IMR-90 (cell line): ENCODE data around the gene OPA3. TPM values are rescaled to one million over a fixed set of nuclear protein-coding genes. Genes with fewer than 3 reads are reported as not detected.

Experiments
- ATAC-seq: fragments of 200-7000 bp; cut with Tn5 transposase; 2 replicates; pipeline ENCODE4 v1.9.1; 2020; ENCODE audit warnings: low read depth, mild to moderate bottlenecking, moderate library complexity
- BruUV-seq: library from RNA; stranded (reverse); fragments of 400-500 nt; replicated peaks from 2 replicates; lab custom pipeline; 2021; lab: Mats Ljungman, UMichigan
- CTCF ChIA-PET: fragments of 300-600 bp; formaldehyde crosslinking; extraction: SDS; loops from one replicate; lab custom pipeline; 2021; ENCODE audit warnings: antibody characterized with exemption; lab: Yijun Ruan, JAX
- POLR2A ChIA-PET: fragments of 300-600 bp; sonication (Branson Sonifier 250); formaldehyde crosslinking; loops from one replicate; lab custom pipeline; 2022; ENCODE audit warnings: antibody characterized with exemption; ENCODE audit not compliant: unreplicated experiment; lab: Charles Lee
- DNase-seq: peaks from one replicate; pipeline ENCODE4 v3.0.0; 2013
- H2AFZ ChIP-seq: replicated peaks from 2 replicates; pipeline ENCODE3; 2013; ENCODE audit warnings: low read length, mild to moderate bottlenecking; ENCODE audit not compliant: poor library complexity
- H2AK5ac ChIP-seq: 2 replicates; pipeline ENCODE4 v1.6.1; 2013; ENCODE audit warnings: low read depth, low read length, inconsistent platforms
- H2AK9ac ChIP-seq: replicated peaks from 2 replicates; pipeline ENCODE3; 2013; ENCODE audit warnings: mild to moderate bottlenecking, low read depth, low read length, moderate library complexity; ENCODE audit not compliant: poor library complexity
- H2BK120ac ChIP-seq: 2 replicates; pipeline ENCODE4 v1.6.1; 2013; ENCODE audit warnings: low read depth, low read length, inconsistent platforms
- H2BK15ac ChIP-seq: 3 replicates; pipeline ENCODE4 v1.6.1; 2013; ENCODE audit warnings: low read depth, low read length, inconsistent platforms
- H2BK20ac ChIP-seq: 2 replicates; pipeline ENCODE4 v1.6.1; 2013; ENCODE audit warnings: low read depth, mild to moderate bottlenecking, inconsistent platforms, low read length, moderate library complexity
- H2BK5ac ChIP-seq: 2 replicates; pipeline ENCODE4 v1.6.1; 2013; ENCODE audit warnings: mild to moderate bottlenecking, low read depth, low read length, inconsistent platforms; ENCODE audit not compliant: poor library complexity, severe bottlenecking
- H3K14ac ChIP-seq: replicated peaks from 2 replicates; pipeline ENCODE4 v1.6.1; 2013; ENCODE audit warnings: low read depth, low read length, inconsistent platforms
- H3K18ac ChIP-seq: 2 replicates; pipeline ENCODE4 v1.6.1; 2013; ENCODE audit warnings: low read depth, low read length, control low read depth
- H3K23ac ChIP-seq: 2 replicates; pipeline ENCODE4 v1.6.1; 2013; ENCODE audit warnings: low read depth, low read length, inconsistent platforms
- H3K27ac ChIP-seq: 2 replicates; pipeline ENCODE4 v1.5.1; 2013; ENCODE audit warnings: mild to moderate bottlenecking, control low read depth, low read length; ENCODE audit not compliant: insufficient read depth
- H3K27me3 ChIP-seq: 2 replicates; pipeline ENCODE4 v1.6.1; 2013; ENCODE audit warnings: low read length; ENCODE audit not compliant: control insufficient read depth, insufficient read depth
- H3K36me3 ChIP-seq: 2 replicates; pipeline ENCODE4 v1.6.1; 2013; ENCODE audit warnings: low read length, mixed read lengths; ENCODE audit not compliant: control insufficient read depth, insufficient read depth
- H3K4ac ChIP-seq: 2 replicates; pipeline ENCODE4 v1.6.1; 2013; ENCODE audit warnings: low read depth, low read length, inconsistent platforms
- H3K4me1 ChIP-seq: 2 replicates; pipeline ENCODE4 v1.6.1; 2013; ENCODE audit warnings: low read length, mixed read lengths; ENCODE audit not compliant: control insufficient read depth, insufficient read depth
- H3K4me2 ChIP-seq: 2 replicates; pipeline ENCODE4 v1.6.1; 2013; ENCODE audit warnings: low read depth, mild to moderate bottlenecking, control low read depth, low read length, moderate library complexity
- H3K4me3 ChIP-seq: 2 replicates; pipeline ENCODE4 v1.5.1; 2013; ENCODE audit warnings: low read depth, mild to moderate bottlenecking, control low read depth, low read length, moderate library complexity; ENCODE audit not compliant: insufficient read depth
- H3K56ac ChIP-seq: 2 replicates; pipeline ENCODE4 v1.6.1; 2013; ENCODE audit warnings: low read length, inconsistent platforms; ENCODE audit not compliant: insufficient read depth; ENCODE audit errors: extremely low read depth
- H3K79me1 ChIP-seq, 2 experiments: 2 replicates each; pipeline ENCODE4 v1.6.1; 2013; ENCODE audit warnings: low read length in 2 of 2, inconsistent platforms in 1 of 2, low read depth in 1 of 2
- H3K9ac ChIP-seq: 2 replicates; pipeline ENCODE4 v1.6.1; 2013; ENCODE audit warnings: low read depth, low read length, control low read depth
- H3K9me1 ChIP-seq: 2 replicates; pipeline ENCODE4 v1.6.1; 2013; ENCODE audit warnings: low read length, inconsistent platforms; ENCODE audit not compliant: insufficient read depth
- H3K9me3 ChIP-seq: 2 replicates; pipeline ENCODE4 v1.6.1; 2013; ENCODE audit warnings: low read length; ENCODE audit not compliant: control insufficient read depth, insufficient read depth
- H4K20me1 ChIP-seq: 2 replicates; pipeline ENCODE4 v1.6.1; 2013; ENCODE audit warnings: low read length, inconsistent platforms; ENCODE audit not compliant: insufficient read depth
- H4K5ac ChIP-seq: 2 replicates; pipeline ENCODE4 v1.6.1; 2013; ENCODE audit warnings: mild to moderate bottlenecking, low read depth, low read length, control low read depth
- H4K8ac ChIP-seq, 2 experiments: 2 replicates each; pipeline ENCODE4 v1.6.1; 2013; ENCODE audit warnings: low read depth in 2 of 2, low read length in 2 of 2, control low read depth in 1 of 2, inconsistent platforms in 1 of 2
- H4K91ac ChIP-seq: 2 replicates; pipeline ENCODE4 v1.6.1; 2013; ENCODE audit warnings: low read depth, low read length, inconsistent platforms; ENCODE audit not compliant: insufficient read depth
- BHLHE40 ChIP-seq: fragments of 150-350 bp; IDR thresholded peaks from 2 replicates; pipeline ENCODE4 v1.6.1; 2016; ENCODE audit warnings: mild to moderate bottlenecking, low read depth, low read length
- CEBPB ChIP-seq: IDR thresholded peaks from 2 replicates; pipeline ENCODE4 v1.6.1; 2012; ENCODE audit warnings: low read depth, low read length, improper control_type of control experiment
- CHD1 ChIP-seq: IDR thresholded peaks from 2 replicates; pipeline ENCODE4 v1.6.1; 2012; ENCODE audit warnings: low read depth, low read length, improper control_type of control experiment
- FOS ChIP-seq: fragments of 150-350 bp; IDR thresholded peaks from 2 replicates; pipeline ENCODE4 v1.6.1; 2016; ENCODE audit warnings: low read depth, low read length
- MAFK ChIP-seq: IDR thresholded peaks from 2 replicates; pipeline ENCODE4 v1.6.1; 2012; ENCODE audit warnings: low read depth, low read length, improper control_type of control experiment
- MAZ ChIP-seq: IDR thresholded peaks from 2 replicates; pipeline ENCODE4 v1.6.1; 2012; ENCODE audit warnings: low read depth, mild to moderate bottlenecking, low read length, improper control_type of control experiment, moderate library complexity, borderline replicate concordance
- MXI1 ChIP-seq: IDR thresholded peaks from 2 replicates; pipeline ENCODE4 v1.6.1; 2012; ENCODE audit warnings: low read depth, mild to moderate bottlenecking, low read length, moderate library complexity, borderline replicate concordance
- NFE2L2 ChIP-seq: fragments of 150-350 bp; IDR thresholded peaks from 2 replicates; pipeline ENCODE4 v1.6.1; 2016; ENCODE audit warnings: low read depth, mild to moderate bottlenecking, low read length
- POLR2A ChIP-seq: IDR thresholded peaks from 2 replicates; pipeline ENCODE4 v1.6.1; 2012; ENCODE audit warnings: mild to moderate bottlenecking, low read depth, low read length
- RAD21 ChIP-seq: IDR thresholded peaks from 2 replicates; pipeline ENCODE4 v1.6.1; 2012; ENCODE audit warnings: low read length, improper control_type of control experiment
- RCOR1 ChIP-seq: IDR thresholded peaks from 2 replicates; pipeline ENCODE4 v1.6.1; 2012; ENCODE audit warnings: mild to moderate bottlenecking, low read length, improper control_type of control experiment; ENCODE audit not compliant: insufficient replicate concordance
- RFX5 ChIP-seq: IDR thresholded peaks from 2 replicates; pipeline ENCODE4 v1.8.0; 2012; ENCODE audit warnings: low read depth, mild to moderate bottlenecking, low read length, moderate library complexity
- SMC3 ChIP-seq: fragments of 150-350 bp; IDR thresholded peaks from 2 replicates; pipeline ENCODE4 v1.6.1; 2016; ENCODE audit warnings: low read depth, mild to moderate bottlenecking, antibody characterized with exemption, low read length, moderate library complexity
- WGBS, 2 experiments: methylation state at CpG; one replicate each; pipeline versions ENCODE4 v1.1.5 to v1.1.7; 2013; ENCODE audit warnings: missing lambda C conversion rate in 2 of 2; ENCODE audit not compliant: insufficient read length in 1 of 2; ENCODE audit errors: extremely low coverage in 2 of 2; 5-methylcytosine and 5-hydroxymethylcytosine counted together
- dilution Hi-C: fragments of 300-500 bp; cut with HindIII; formaldehyde crosslinking; loops from one replicate; pipeline ENCODE4 v1.14.3; 2018; ENCODE audit warnings: low sequenced_read_pairs; ENCODE audit not compliant: unreplicated experiment
- in situ Hi-C: fragments of 300-500 bp; cut with MboI; formaldehyde crosslinking; loops from 3 replicates; pipeline ENCODE4 v1.14.3; 2019; ENCODE audit warnings: low sequenced_read_pairs, inconsistent platforms, mixed read lengths
- intact Hi-C: fragments of 100-400 bp; cut with micrococcal nuclease; formaldehyde crosslinking; loops from 2 replicates; pipeline ENCODE4 v1.10.0; 2022
- polyA plus RNA-seq, 3 experiments: library from polyadenylated mRNA; depleted of rRNA; stranded (reverse); fragments of >200 nt; gene quantifications; 2 replicates each; pipeline ENCODE4 v1.2.3, GENCODE V29; 2012; ENCODE audit warnings: low replicate concordance in 1 of 3
- total RNA-seq: library from RNA; depleted of rRNA; stranded (reverse); fragments of >200 nt; gene quantifications from 2 replicates; pipeline ENCODE4 v1.2.3, GENCODE V29; 2012
- TF ChIP-seq, protein P1 (sequence below): conservative IDR thresholded peaks from 2 replicates; pipeline ENCODE4 v1.5.1; 2012; ENCODE audit warnings: mild to moderate bottlenecking, low read depth, low read length, improper control_type of control experiment
- TF ChIP-seq, protein P2 (sequence below): fragments of 150-350 bp; IDR thresholded peaks from 2 replicates; pipeline ENCODE4 v1.6.1; 2016; ENCODE audit warnings: low read depth, mild to moderate bottlenecking, low read length, moderate library complexity, borderline replicate concordance
- TF ChIP-seq, protein P3 (sequence below): fragments of 150-350 bp; IDR thresholded peaks from 2 replicates; pipeline ENCODE4 v1.6.1; 2017; ENCODE audit warnings: mild to moderate bottlenecking, antibody characterized with exemption, low read length, low read depth

OPA3 gene
- total and polyA plus RNA-seq, 2 of the 4 experiments (the other 2 are of a cell fraction) = 5.2 to 9.6 TPM

DNA sequence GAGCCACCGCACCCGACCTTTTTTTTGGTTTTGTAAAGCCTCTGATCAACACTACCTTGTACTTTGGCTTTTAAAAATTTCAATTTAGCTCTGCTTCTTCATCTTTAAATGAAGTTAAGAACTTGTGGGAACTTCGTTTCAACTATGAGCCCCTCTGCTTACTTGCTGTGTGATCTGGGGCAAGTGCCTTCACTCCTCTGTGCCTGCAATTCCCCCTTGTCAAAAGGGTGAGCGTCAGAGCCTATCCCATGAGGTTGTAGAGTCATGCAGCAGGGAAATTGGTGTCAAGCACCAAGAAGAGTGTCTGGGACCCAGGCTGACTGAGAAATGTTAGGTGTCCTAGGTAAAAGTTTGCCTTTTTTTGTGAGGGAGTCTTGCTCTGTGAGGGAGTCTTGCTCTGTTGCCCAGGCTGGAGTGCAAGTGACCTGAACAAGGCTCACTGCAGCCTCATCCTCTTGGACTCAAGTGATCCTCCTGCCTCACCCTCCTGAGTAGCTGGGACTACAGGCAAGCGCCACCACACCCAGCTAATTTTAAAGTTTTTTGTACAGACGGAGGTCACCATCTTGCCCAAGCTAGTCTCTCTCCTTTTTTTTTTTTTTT lies 71.6 kb downstream of the OPA3 start:
- H3K9me1 ChIP-seq = peaks cover 6% of the 10 kb centered on the region; the same call in 1 of the 2 replicates
- dilution Hi-C loops (no loop called here), in situ Hi-C loops (no loop called here), intact Hi-C loops (no loop called here)
- ChIA-PET CTCF (interaction anchor here (0.6 kb wide), 1 partner anchor 406 kb away, joined by 4 read pairs; no protein-coding TSS in a partner anchor), POLR2A (no interaction called here)
- H2BK20ac ChIP-seq = no peak overlapping the region
- TF ChIP-seq, protein P1, sequence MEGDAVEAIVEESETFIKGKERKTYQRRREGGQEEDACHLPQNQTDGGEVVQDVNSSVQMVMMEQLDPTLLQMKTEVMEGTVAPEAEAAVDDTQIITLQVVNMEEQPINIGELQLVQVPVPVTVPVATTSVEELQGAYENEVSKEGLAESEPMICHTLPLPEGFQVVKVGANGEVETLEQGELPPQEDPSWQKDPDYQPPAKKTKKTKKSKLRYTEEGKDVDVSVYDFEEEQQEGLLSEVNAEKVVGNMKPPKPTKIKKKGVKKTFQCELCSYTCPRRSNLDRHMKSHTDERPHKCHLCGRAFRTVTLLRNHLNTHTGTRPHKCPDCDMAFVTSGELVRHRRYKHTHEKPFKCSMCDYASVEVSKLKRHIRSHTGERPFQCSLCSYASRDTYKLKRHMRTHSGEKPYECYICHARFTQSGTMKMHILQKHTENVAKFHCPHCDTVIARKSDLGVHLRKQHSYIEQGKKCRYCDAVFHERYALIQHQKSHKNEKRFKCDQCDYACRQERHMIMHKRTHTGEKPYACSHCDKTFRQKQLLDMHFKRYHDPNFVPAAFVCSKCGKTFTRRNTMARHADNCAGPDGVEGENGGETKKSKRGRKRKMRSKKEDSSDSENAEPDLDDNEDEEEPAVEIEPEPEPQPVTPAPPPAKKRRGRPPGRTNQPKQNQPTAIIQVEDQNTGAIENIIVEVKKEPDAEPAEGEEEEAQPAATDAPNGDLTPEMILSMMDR = no peak
- TF ChIP-seq NFE2L2 (no peak), MAZ (no peak), MXI1 (no peak), POLR2A (no peak), CHD1 (no peak), RAD21 (no peak), RCOR1 (no peak), SMC3 (no peak), CEBPB (no peak), RFX5 (no peak), BHLHE40 (no peak), FOS (no peak), MAFK (no peak)
- TF ChIP-seq, protein P2, sequence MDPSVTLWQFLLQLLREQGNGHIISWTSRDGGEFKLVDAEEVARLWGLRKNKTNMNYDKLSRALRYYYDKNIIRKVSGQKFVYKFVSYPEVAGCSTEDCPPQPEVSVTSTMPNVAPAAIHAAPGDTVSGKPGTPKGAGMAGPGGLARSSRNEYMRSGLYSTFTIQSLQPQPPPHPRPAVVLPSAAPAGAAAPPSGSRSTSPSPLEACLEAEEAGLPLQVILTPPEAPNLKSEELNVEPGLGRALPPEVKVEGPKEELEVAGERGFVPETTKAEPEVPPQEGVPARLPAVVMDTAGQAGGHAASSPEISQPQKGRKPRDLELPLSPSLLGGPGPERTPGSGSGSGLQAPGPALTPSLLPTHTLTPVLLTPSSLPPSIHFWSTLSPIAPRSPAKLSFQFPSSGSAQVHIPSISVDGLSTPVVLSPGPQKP = no peak
- TF ChIP-seq, protein P3, sequence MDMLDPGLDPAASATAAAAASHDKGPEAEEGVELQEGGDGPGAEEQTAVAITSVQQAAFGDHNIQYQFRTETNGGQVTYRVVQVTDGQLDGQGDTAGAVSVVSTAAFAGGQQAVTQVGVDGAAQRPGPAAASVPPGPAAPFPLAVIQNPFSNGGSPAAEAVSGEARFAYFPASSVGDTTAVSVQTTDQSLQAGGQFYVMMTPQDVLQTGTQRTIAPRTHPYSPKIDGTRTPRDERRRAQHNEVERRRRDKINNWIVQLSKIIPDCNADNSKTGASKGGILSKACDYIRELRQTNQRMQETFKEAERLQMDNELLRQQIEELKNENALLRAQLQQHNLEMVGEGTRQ = no peak
- no peaks in the 10 kb centered on the region for H3K27me3 ChIP-seq
- no peaks in the 10 kb centered on the region for H3K9me3 ChIP-seq
- H2AK9ac ChIP-seq = no peak overlapping the region
- no CpG with 5 or more reads among the region's 6 CpGs for WGBS, 2 experiments
- H3K27ac ChIP-seq = no peak overlapping the region
- no peak overlapping the region for H2BK120ac ChIP-seq
- no peak overlapping the region for H3K56ac ChIP-seq
- no peak overlapping the region for H3K4ac ChIP-seq
- no peak overlapping the region for H2BK15ac ChIP-seq
- no peak overlapping the region for H3K23ac ChIP-seq
- no peak overlapping the region for H3K4me3 ChIP-seq
- no peak overlapping the region for H3K18ac ChIP-seq
- no peak overlapping the region for H3K9ac ChIP-seq
- H4K5ac ChIP-seq = no peak overlapping the region
- no peak overlapping the region; the same call in 1 of the 2 replicates for H2AK5ac ChIP-seq
- ATAC-seq (no peak), DNase-seq (no peak)
- no TSS peak for BruUV-seq
- H4K20me1 ChIP-seq = peaks cover 89% of the 10 kb centered on the region
- no peak overlapping the region for H4K8ac ChIP-seq
- H3K36me3 ChIP-seq = peaks cover 24% of the 10 kb centered on the region
- no peak overlapping the region for H3K4me2 ChIP-seq
- H3K4me1 ChIP-seq = peaks cover 9% of the 10 kb centered on the region
- no peak overlapping the region for H4K91ac ChIP-seq
- H3K14ac ChIP-seq = no peak overlapping the region
- H3K79me1 ChIP-seq = peaks cover 5 to 74% of the 10 kb centered on the region in 2 experiments; a peak in 3 of 4 replicates
- no peak overlapping the region for H2BK5ac ChIP-seq
- H2AFZ ChIP-seq = no peak overlapping the region
